Measurements from ENCODE around the gene PRPF19. TPM values are rescaled to one million over a fixed set of nuclear protein-coding genes. Genes with fewer than 3 reads are reported as not detected.
A peak's percentile ranks its signal among the peaks of the same experiment; 100 is the strongest.

The PRPF19 gene
- total and polyA plus RNA-seq, 2 of the 4 experiments (the other 2 are of a cell fraction): 29.8 to 50.4 TPM

DNA sequence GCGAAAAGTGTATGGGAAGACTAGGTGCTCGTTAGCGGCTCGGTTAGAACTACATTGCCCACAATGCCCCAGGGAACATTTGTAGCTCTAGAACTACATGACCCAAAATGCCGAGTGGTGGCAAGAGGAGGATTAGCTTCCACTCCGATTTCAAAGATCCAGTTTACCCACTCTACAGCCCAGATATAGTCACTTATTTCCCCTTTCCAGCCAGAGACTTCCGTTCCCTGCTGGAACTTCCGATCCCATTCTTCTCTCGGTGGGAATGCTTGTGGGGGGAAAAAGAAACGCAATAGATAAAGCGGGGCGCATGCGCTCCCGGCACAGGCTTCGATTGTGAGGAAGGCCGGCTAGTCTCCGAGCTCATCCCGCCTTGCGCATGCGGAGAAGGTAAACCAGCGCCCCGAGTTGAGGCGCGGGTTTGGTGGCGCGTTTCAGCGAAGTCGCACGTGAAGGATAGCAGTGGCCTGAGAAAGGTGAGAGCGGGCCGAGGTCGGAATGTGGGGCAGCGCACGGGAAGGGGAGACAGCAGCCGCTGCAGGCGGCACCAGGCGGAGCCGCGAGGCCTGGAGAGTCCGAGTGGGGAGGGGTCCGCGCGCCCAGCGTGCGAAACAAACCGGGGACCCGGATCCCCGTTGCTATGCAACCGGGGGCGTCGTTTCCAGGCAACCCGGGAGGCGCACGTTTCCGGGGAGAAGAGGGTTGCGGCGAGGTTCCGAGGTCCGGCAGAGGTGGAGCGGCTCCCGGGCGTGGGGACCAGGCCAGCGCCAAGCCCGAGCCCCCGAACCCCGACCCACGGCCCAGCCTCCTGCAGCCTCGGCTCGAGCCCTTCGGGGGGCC, 7.6 kb upstream of the PRPF19 start, which contains the start of gene TMEM109:
TSS of gene TMEM109 (plus strand) at position 366 of the 840 bp plus-strand sequence. CDS start 5,536 bp downstream, outside the sequence.
- TF ChIP-seq FOS (IDR thresholded peaks at IDR 0.05; ENCODE audit: low read depth, low read length) (no peak), MXI1 (IDR thresholded peaks at IDR 0.05; ENCODE audit: borderline replicate concordance, low read depth, low read length) (peak; percentile 66; the same call in 1 of the 2 replicates), POLR2A (IDR thresholded peaks at IDR 0.05; ENCODE audit: low read depth, low read length) (peak; percentile 21; the same call in 1 of the 2 replicates), BHLHE40 (IDR thresholded peaks at IDR 0.05; ENCODE audit: low read depth, low read length) (peak; percentile 59; the same call in 1 of the 2 replicates)
- H3K4me3 ChIP-seq (ENCODE audit: insufficient read depth, low read depth, low read length): peak within 1 kb of the TSS; percentile 52
- H3K9me3 ChIP-seq (ENCODE audit: control insufficient read depth, insufficient read depth, low read length): no peaks in the 10 kb centered on the region
- peak within 1 kb of the TSS; percentile 98 for H3K4ac ChIP-seq (ENCODE audit: low read depth, low read length)
- peak within 1 kb of the TSS; percentile 90 for H4K5ac ChIP-seq (ENCODE audit: low read depth, low read length)
- peaks cover 10% of the 10 kb centered on the region for H3K27me3 ChIP-seq (ENCODE audit: control insufficient read depth, insufficient read depth, low read length)
- H3K79me1 ChIP-seq (ENCODE audit: low read depth in 1 of 2, low read length in 2 of 2): peaks cover 16 to 42% of the 10 kb centered on the region in 2 experiments
- CTCF ChIA-PET: interaction anchor here (0.6 kb wide), 3 partner anchors 44 to 230 kb away, joined by 3 to 4 read pairs (median 4); no protein-coding TSS in a partner anchor
- peak within 1 kb of the TSS; percentile 92 for H2AK9ac ChIP-seq (replicated peaks; ENCODE audit: low read depth, low read length, poor library complexity)
- peak within 1 kb of the TSS; percentile 95 for H3K23ac ChIP-seq (ENCODE audit: low read depth, low read length)
- H2BK5ac ChIP-seq (ENCODE audit: low read depth, low read length, poor library complexity, severe bottlenecking): peak within 1 kb of the TSS; percentile 97
- 0 out of 2 replicates have a peak within 1 kb of the TSS, but pooled peaks have one; percentile 47 for H2AK5ac ChIP-seq (ENCODE audit: low read depth, low read length)
- intact Hi-C loops (cut with micrococcal nuclease) (loop anchor here (2.0 kb wide), 1 partner anchor 273 kb away; no protein-coding TSS in a partner anchor), in situ Hi-C loops (cut with MboI; ENCODE audit: low sequenced_read_pairs) (loop anchor here (25.0 kb wide), 1 partner anchor 1327 kb away; no protein-coding TSS in a partner anchor), dilution Hi-C loops (cut with HindIII; ENCODE audit: low sequenced_read_pairs, unreplicated experiment) (no loop called here)
- H3K36me3 ChIP-seq (ENCODE audit: control insufficient read depth, insufficient read depth, low read length): no peaks in the 10 kb centered on the region
- POLR2A ChIA-PET (ENCODE audit: unreplicated experiment): interaction anchor here (0.5 kb wide), 1 partner anchor 10 kb away, joined by 3 read pairs; no protein-coding TSS in a partner anchor
- DNase-seq (peak; percentile 86), ATAC-seq (ENCODE audit: low read depth) (peak; percentile 83)
- H3K4me2 ChIP-seq (ENCODE audit: low read depth, low read length): peak within 1 kb of the TSS; percentile 75
- peak within 1 kb of the TSS; percentile 95 for H3K18ac ChIP-seq (ENCODE audit: low read depth, low read length)
- peak within 1 kb of the TSS; percentile 95 for H3K9ac ChIP-seq (ENCODE audit: low read depth, low read length)
- peaks cover 12% of the 10 kb centered on the region for H3K9me1 ChIP-seq (ENCODE audit: insufficient read depth, low read length)
- 1% methylated on average over 46 of the region's 70 CpGs; no CpG with 5 or more reads in 1 of the 2 experiments for WGBS, 2 experiments (ENCODE audit: extremely low coverage in 2 of 2, insufficient read length in 1 of 2)
- H3K27ac ChIP-seq (ENCODE audit: insufficient read depth, low read length): peak within 1 kb of the TSS; percentile 94
- H2BK20ac ChIP-seq (ENCODE audit: low read depth, low read length): peak within 1 kb of the TSS; percentile 98
- peak within 1 kb of the TSS; percentile 51 to 100 for H4K8ac ChIP-seq (ENCODE audit: low read depth in 2 of 2, low read length in 2 of 2)
- H4K20me1 ChIP-seq (ENCODE audit: insufficient read depth, low read length): peaks cover 9% of the 10 kb centered on the region; the same call in 1 of the 2 replicates
- peak within 1 kb of the TSS; percentile 99 for H2AFZ ChIP-seq (replicated peaks; ENCODE audit: low read length, poor library complexity)
- peak within 1 kb of the TSS; percentile 100 for H3K56ac ChIP-seq (ENCODE audit: extremely low read depth, insufficient read depth, low read length)
- peak within 1 kb of the TSS; percentile 99 for H3K14ac ChIP-seq (replicated peaks; ENCODE audit: low read depth, low read length)
- BruUV-seq (replicated peaks): no TSS peak
- peak within 1 kb of the TSS; percentile 98; the same call in 2 of the 3 replicates for H2BK15ac ChIP-seq (ENCODE audit: low read depth, low read length)
- H4K91ac ChIP-seq (ENCODE audit: insufficient read depth, low read depth, low read length): peak within 1 kb of the TSS; percentile 100
- H3K4me1 ChIP-seq (ENCODE audit: control insufficient read depth, insufficient read depth, low read length): peaks cover 7% of the 10 kb centered on the region
- peak within 1 kb of the TSS; percentile 99 for H2BK120ac ChIP-seq (ENCODE audit: low read depth, low read length)
